Myometrial cell (primary cell): Measurements from ENCODE around the gene PCF11. TPM values are rescaled to one million over a fixed set of nuclear protein-coding genes. Genes with fewer than 3 reads are reported as not detected.

Experiments
- total RNA-seq: library from RNA; depleted of rRNA; stranded (reverse); fragments of >200 nt; gene quantifications from 2 replicates; pipeline ENCODE4 v1.2.3, GENCODE V29; 2015

PCF11 gene, protein sequence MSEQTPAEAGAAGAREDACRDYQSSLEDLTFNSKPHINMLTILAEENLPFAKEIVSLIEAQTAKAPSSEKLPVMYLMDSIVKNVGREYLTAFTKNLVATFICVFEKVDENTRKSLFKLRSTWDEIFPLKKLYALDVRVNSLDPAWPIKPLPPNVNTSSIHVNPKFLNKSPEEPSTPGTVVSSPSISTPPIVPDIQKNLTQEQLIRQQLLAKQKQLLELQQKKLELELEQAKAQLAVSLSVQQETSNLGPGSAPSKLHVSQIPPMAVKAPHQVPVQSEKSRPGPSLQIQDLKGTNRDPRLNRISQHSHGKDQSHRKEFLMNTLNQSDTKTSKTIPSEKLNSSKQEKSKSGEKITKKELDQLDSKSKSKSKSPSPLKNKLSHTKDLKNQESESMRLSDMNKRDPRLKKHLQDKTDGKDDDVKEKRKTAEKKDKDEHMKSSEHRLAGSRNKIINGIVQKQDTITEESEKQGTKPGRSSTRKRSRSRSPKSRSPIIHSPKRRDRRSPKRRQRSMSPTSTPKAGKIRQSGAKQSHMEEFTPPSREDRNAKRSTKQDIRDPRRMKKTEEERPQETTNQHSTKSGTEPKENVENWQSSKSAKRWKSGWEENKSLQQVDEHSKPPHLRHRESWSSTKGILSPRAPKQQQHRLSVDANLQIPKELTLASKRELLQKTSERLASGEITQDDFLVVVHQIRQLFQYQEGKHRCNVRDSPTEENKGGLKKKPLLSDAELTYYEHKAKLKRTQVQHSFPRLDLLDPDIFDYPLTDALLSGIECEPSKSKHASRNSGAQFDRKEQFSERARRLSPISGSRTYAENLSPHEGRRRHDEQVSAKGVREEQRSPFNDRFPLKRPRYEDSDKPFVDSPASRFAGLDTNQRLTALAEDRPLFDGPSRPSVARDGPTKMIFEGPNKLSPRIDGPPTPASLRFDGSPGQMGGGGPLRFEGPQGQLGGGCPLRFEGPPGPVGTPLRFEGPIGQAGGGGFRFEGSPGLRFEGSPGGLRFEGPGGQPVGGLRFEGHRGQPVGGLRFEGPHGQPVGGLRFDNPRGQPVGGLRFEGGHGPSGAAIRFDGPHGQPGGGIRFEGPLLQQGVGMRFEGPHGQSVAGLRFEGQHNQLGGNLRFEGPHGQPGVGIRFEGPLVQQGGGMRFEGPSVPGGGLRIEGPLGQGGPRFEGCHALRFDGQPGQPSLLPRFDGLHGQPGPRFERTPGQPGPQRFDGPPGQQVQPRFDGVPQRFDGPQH (N-terminal part only)
- total RNA-seq: 12.4 and 25.7 TPM in 2 replicates

DNA sequence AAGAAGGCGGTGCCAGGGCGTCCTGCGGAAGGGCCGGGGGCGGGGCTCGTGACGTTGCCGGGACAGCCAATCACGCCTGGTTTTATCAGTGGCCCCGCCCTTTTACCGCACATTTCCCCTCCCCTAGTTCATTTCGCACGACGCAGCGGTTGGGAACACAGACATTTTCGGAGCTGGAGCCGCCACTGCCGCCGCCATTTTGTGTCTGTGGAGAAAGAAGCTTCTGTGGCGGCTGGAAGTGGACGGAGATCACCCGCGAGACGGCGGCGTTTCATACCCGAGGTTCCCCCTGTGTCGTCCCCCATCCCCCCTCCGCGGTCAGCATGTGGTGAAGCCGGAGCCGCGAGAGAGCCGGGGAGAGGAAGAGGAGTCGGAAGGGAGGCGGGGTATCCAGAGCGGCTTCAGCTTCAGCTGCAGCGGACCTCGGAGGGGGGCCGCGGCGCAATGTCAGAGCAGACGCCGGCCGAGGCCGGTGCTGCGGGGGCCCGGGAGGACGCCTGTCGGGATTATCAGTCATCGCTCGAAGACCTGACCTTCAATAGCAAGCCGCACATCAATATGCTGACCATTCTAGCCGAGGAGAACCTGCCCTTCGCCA is at the start of gene PCF11:
TSS of gene PCF11 (plus strand) at position 136 of the 598 bp plus-strand sequence. CDS start at position 445, 309 bp downstream.

DNA sequence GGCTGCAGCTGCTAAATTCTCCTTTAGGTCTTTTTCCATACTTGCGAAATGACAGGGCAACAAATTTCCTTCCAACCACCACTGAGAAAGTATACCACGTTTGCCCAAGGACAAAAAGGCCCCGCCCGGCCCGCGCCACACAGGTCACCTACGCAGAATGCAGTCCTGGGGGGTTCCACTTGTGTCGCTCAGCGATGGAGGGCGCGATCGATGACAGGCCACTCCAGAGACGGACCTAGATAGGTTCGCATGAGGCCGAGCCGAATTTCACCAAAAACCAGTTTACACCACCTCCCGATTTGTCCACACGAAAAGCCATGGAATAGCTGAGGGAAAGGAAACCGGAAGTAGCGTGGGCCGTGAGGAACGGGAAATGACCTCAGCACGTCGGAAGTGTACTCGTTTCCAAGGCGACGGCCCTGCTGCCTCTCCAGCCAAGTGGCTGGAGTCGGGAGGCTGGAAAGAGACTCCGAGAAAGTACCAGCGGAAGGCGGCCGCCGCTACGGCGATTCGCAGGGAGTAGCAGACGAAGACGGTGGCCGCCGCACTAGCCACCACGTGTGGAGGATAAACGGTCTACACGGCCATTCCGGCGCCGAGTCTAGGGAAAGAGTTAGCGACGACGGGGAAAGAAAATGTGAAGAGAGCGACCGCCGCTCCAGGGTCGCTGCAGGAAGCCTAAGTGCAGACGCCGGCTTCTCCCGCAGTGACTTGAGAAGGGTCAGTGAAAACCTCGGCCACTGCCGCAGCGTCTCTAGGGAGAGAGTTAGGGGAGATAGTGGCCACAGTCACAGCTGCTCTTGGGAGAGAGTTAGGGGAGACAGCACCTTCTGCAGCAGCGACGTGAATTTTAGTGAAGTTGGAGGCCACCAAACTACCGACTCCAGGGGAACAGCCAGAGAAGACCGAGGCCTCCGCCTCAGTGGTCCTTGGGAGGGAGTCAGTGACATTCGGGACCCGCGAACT is 36.7 kb downstream of the PCF11 start, which contains the start of gene ANKRD42:
TSS of gene ANKRD42 (plus strand) at position 398 of the 966 bp plus-strand sequence. CDS start 959 bp downstream, outside the sequence.

Other genes with a start within 250 kb of the PCF11 start
- gene RAB30, start 85.2 kb upstream of the PCF11 start, total RNA-seq: 1.2 and 4.1 TPM in 2 replicates
- gene ANKRD42, start 36.6 kb downstream of the PCF11 start, total RNA-seq: 6.9 and 9.2 TPM in 2 replicates
- 36.3 and 44.7 TPM in 2 replicates for gene CCDC90B, start 129.2 kb downstream of the PCF11 start, total RNA-seq